ENCODE results near the gene RBCK1. TPM values are rescaled to one million over a fixed set of nuclear protein-coding genes. Genes with fewer than 3 reads are reported as not detected.

Gene RBCK1
- total and polyA plus RNA-seq, 9 of the 15 experiments (the other 6 are each of a cell fraction or from before 2014, with no cell fraction given): 5.9 to 59.3 (median 26.5) TPM

DNA sequence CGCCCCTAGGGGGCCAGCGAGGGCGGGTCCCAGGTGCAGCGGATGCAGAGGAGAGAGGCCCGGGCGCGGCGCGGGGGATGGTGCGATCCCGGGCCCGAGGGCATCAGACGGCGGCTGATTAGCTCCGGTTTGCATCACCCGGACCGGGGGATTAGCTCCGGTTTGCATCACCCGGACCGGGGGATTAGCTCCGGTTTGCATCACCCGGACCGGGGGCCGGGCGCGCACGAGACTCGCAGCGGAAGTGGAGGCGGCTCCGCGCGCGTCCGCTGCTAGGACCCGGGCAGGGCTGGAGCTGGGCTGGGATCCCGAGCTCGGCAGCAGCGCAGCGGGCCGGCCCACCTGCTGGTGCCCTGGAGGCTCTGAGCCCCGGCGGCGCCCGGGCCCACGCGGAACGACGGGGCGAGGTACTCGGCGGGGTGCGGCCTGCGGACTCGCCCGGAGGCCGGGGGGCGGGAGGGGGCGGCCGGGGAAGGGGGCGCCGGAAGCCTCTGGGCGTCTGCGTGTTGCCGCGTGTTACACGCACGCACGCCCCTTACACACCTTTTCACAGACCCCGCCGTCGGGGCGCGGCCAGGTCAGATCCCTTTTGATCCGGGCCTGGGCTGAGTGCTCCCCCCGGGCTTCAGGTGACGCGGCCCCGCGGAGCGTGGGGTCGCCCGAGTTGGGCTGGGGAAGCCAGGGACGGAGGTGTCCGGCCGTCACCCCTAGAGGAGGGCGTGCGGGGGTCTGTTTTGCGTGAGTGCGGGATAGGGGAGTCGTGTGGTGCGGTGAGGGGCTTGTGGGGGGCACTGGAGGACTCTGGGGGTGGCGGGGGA lies 27.1 kb upstream of the RBCK1 start (continued):
- TF ChIP-seq TAF1 (IDR thresholded peaks at IDR 0.05; ENCODE audit: control insufficient read depth, extremely low read depth, insufficient read depth, low read length, severe bottlenecking): peak; percentile 67
- no peak for TF ChIP-seq NFIX (CRISPR knock-in tag; IDR thresholded peaks at IDR 0.05; ENCODE audit: low read depth)
- TF ChIP-seq, protein P1, sequence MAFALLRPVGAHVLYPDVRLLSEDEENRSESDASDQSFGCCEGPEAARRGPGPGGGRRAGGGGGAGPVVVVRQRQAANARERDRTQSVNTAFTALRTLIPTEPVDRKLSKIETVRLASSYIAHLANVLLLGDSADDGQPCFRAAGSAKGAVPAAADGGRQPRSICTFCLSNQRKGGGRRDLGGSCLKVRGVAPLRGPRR (CRISPR knock-in tag; IDR thresholded peaks at IDR 0.05): no peak
- TF ChIP-seq YBX1 (IDR thresholded peaks at IDR 0.05): no peak
- no peak for TF ChIP-seq XRCC5 (IDR thresholded peaks at IDR 0.05; ENCODE audit: low read depth, low read length)
- no peak for TF ChIP-seq FOXA1 (IDR thresholded peaks at IDR 0.05; ENCODE audit: borderline replicate concordance)
- no peak for TF ChIP-seq ZNF76 (CRISPR knock-in tag; IDR thresholded peaks at IDR 0.05; ENCODE audit: borderline replicate concordance)
- TF ChIP-seq COPS2 (conservative IDR thresholded peaks at IDR 0.05): no peak
- TF ChIP-seq SRSF3 (IDR thresholded peaks at IDR 0.05; ENCODE audit: insufficient read depth, low read length): peak; percentile 89; the same call in 1 of the 2 replicates
- no peak for TF ChIP-seq RFX7 (CRISPR knock-in tag; IDR thresholded peaks at IDR 0.05)
- TF ChIP-seq, protein P2, sequence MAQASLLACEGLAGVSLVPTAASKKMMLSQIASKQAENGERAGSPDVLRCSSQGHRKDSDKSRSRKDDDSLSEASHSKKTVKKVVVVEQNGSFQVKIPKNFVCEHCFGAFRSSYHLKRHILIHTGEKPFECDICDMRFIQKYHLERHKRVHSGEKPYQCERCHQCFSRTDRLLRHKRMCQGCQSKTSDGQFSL (CRISPR knock-in tag; IDR thresholded peaks at IDR 0.05): 0 out of 2 replicates have a peak, but pooled peaks have one; percentile 47
- TF ChIP-seq, protein P2 (tag; IDR thresholded peaks at IDR 0.05): no peak
- peak; percentile 88 for TF ChIP-seq JUND (IDR thresholded peaks at IDR 0.05; ENCODE audit: borderline replicate concordance, low read depth, low read length)
- TF ChIP-seq JUND (tag; IDR thresholded peaks at IDR 0.05; ENCODE audit: borderline replicate concordance, low read depth, low read length): no peak; the same call in 2 of the 3 replicates
- TF ChIP-seq ZSCAN29 (IDR thresholded peaks at IDR 0.05): peak; percentile 23; the same call in 1 of the 2 replicates
- TF ChIP-seq ZNF140 (CRISPR knock-in tag; IDR thresholded peaks at IDR 0.05): no peak
- peak; percentile 32; the same call in 1 of the 2 replicates for TF ChIP-seq ZNF431 (CRISPR knock-in tag; IDR thresholded peaks at IDR 0.05)
- no peak for TF ChIP-seq ZNF778 (CRISPR knock-in tag; IDR thresholded peaks at IDR 0.05)
- TF ChIP-seq ZNF3 (CRISPR knock-in tag; IDR thresholded peaks at IDR 0.05): no peak
- TF ChIP-seq YY1 (IDR thresholded peaks at IDR 0.05; ENCODE audit: borderline replicate concordance in 1 of 3, control insufficient read depth in 1 of 3, extremely low read depth in 1 of 3, insufficient read depth in 3 of 3, insufficient read length in 1 of 3, insufficient replicate concordance in 2 of 3, low read depth in 1 of 3, low read length in 2 of 3): peak in 1 of 3 experiments; percentile 53
- TF ChIP-seq, protein P3, sequence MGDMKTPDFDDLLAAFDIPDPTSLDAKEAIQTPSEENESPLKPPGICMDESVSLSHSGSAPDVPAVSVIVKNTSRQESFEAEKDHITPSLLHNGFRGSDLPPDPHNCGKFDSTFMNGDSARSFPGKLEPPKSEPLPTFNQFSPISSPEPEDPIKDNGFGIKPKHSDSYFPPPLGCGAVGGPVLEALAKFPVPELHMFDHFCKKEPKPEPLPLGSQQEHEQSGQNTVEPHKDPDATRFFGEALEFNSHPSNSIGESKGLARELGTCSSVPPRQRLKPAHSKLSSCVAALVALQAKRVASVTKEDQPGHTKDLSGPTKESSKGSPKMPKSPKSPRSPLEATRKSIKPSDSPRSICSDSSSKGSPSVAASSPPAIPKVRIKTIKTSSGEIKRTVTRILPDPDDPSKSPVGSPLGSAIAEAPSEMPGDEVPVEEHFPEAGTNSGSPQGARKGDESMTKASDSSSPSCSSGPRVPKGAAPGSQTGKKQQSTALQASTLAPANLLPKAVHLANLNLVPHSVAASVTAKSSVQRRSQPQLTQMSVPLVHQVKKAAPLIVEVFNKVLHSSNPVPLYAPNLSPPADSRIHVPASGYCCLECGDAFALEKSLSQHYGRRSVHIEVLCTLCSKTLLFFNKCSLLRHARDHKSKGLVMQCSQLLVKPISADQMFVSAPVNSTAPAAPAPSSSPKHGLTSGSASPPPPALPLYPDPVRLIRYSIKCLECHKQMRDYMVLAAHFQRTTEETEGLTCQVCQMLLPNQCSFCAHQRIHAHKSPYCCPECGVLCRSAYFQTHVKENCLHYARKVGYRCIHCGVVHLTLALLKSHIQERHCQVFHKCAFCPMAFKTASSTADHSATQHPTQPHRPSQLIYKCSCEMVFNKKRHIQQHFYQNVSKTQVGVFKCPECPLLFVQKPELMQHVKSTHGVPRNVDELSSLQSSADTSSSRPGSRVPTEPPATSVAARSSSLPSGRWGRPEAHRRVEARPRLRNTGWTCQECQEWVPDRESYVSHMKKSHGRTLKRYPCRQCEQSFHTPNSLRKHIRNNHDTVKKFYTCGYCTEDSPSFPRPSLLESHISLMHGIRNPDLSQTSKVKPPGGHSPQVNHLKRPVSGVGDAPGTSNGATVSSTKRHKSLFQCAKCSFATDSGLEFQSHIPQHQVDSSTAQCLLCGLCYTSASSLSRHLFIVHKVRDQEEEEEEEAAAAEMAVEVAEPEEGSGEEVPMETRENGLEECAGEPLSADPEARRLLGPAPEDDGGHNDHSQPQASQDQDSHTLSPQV (IDR thresholded peaks at IDR 0.05): peak; percentile 77
- TF ChIP-seq ARID1B (IDR thresholded peaks at IDR 0.05): peak; percentile 85
- TF ChIP-seq CHCHD3 (CRISPR knock-in tag; IDR thresholded peaks at IDR 0.05): no peak
